Epithelial cell of proximal tubule (primary cell): ENCODE data around the gene MDGA2. TPM values are rescaled to one million over a fixed set of nuclear protein-coding genes. Genes with fewer than 3 reads are reported as not detected.
"Not testable (repeated sequence)": the region's sequence is repeated elsewhere in the genome, so short reads cannot be mapped to it uniquely, and the experiment has no call there.

Source experiments
- DNase-seq: peaks from one replicate; pipeline ENCODE4 v3.0.0-alpha.2; 2011; ENCODE audit warnings: low read depth
- H3K4me3 ChIP-seq: 2 replicates; pipeline ENCODE4 v1.5.1; 2011; ENCODE audit warnings: low read depth, mild to moderate bottlenecking, low read length
- total RNA-seq: library from RNA; depleted of rRNA; stranded (reverse); fragments of >200 nt; gene quantifications from 2 replicates; pipeline ENCODE4 v1.2.3, GENCODE V29; 2015
- TF ChIP-seq, protein P1 (sequence below): conservative IDR thresholded peaks from 2 replicates; pipeline ENCODE4 v1.5.1; 2012; ENCODE audit warnings: low read depth, mild to moderate bottlenecking, low read length

The MDGA2 gene
- total RNA-seq, 1 donor from 2014 or later: 0.23 TPM

- TF ChIP-seq, protein P1, sequence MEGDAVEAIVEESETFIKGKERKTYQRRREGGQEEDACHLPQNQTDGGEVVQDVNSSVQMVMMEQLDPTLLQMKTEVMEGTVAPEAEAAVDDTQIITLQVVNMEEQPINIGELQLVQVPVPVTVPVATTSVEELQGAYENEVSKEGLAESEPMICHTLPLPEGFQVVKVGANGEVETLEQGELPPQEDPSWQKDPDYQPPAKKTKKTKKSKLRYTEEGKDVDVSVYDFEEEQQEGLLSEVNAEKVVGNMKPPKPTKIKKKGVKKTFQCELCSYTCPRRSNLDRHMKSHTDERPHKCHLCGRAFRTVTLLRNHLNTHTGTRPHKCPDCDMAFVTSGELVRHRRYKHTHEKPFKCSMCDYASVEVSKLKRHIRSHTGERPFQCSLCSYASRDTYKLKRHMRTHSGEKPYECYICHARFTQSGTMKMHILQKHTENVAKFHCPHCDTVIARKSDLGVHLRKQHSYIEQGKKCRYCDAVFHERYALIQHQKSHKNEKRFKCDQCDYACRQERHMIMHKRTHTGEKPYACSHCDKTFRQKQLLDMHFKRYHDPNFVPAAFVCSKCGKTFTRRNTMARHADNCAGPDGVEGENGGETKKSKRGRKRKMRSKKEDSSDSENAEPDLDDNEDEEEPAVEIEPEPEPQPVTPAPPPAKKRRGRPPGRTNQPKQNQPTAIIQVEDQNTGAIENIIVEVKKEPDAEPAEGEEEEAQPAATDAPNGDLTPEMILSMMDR: no peak
- H3K4me3 ChIP-seq: no peak overlapping the region
- no peak for DNase-seq
Observed at GRCh38 chr14:47208434-47208833, 467.0 kb downstream of the MDGA2 start.

- TF ChIP-seq, protein P1: peak; percentile 45
- DNase-seq: no peak
- H3K4me3 ChIP-seq: no peak overlapping the region
Observed at GRCh38 chr14:47207617-47208016, 467.8 kb downstream of the MDGA2 start.

GRCh38 chr14:47200740-47201139 is 474.7 kb downstream of the MDGA2 start:
- TF ChIP-seq, protein P1: no peak
- H3K4me3 ChIP-seq: no peak overlapping the region
- DNase-seq: no peak

DNA sequence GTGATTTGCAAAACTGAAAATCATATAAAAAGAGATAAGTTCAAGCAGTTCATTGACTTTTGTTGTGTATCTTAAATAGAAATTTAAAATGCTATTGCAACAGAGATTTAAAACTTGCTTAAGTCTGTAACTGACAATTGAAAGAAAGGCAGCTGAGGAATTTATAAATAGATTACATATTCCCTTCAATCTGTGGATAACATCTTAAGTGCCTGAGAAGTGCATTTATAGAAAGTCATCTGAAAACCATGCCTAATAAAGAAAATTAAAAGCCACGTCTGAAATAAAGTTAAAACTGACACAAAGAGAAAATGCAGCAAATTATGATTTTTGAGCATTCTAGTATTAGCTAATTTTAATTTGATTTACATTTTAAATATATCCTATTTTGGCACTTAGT is 479.8 kb downstream of the MDGA2 start:
- TF ChIP-seq, protein P1: no peak
- DNase-seq: no peak
- no peak overlapping the region for H3K4me3 ChIP-seq

- H3K4me3 ChIP-seq: no peak overlapping the region
- no peak for DNase-seq
Observed at GRCh38 chr14:47194055-47194454, 481.4 kb downstream of the MDGA2 start.

GRCh38 chr14:47192203-47192602 is 483.2 kb downstream of the MDGA2 start:
- not testable (repeated sequence) for H3K4me3 ChIP-seq, DNase-seq

More at GRCh38 chr14:47194055-47194454, 481.4 kb downstream of the MDGA2 start:
- TF ChIP-seq, protein P1: no peak

DNA sequence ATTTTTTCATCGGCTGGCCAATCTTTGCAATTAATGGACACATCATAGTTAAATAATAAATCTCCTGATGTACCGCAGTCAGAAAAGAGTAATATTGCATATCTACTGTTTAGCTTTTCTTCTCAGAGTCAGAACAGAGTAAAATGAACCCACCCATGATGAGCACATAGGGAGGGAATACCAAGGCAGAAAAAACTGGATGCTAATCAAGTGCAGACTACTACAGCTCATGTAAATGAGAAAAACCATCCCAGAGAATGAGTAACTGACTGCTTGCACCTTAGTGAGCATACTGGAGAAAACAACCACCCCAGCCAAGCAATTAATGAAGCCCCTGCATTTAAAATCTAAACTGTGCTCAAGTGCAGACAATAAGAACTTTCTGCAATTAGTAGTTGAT is 483.7 kb downstream of the MDGA2 start:
- H3K4me3 ChIP-seq: no peak overlapping the region
- no peak for DNase-seq

More for the DNA sequence above, 483.7 kb downstream of the MDGA2 start:
- TF ChIP-seq, protein P1: no peak
